ENCODE measurements around the gene ITGAE.

The ITGAE gene

GRCh38 chr17:3812771-3813170 is 11.8 kb upstream of the ITGAE start:
- Histone ChIP-seq H4K91ac (ENCODE audit: low read length) (no peak overlapping the region), H3K36me3 (ENCODE audit: control insufficient read depth in 1 of 2, insufficient read depth in 2 of 2, low read depth in 1 of 2, low read length in 2 of 2) (peaks cover 41 to 86% of the 10 kb centered on the region in 2 experiments), H2BK5ac (ENCODE audit: low read depth, low read length, poor library complexity, severe bottlenecking) (no peak overlapping the region), H3K27me3 (ENCODE audit: control insufficient read depth in 1 of 2, insufficient read depth in 1 of 2, low read length in 2 of 2) (no peaks in the 10 kb centered on the region), H3K9ac (ENCODE audit: low read length) (no peak overlapping the region), H2BK15ac (ENCODE audit: low read depth, poor library complexity, severe bottlenecking) (no peak overlapping the region), H3K4me1 (ENCODE audit: control insufficient read depth, insufficient read depth, low read depth, low read length) (peaks cover 8% of the 10 kb centered on the region), H2AK5ac (ENCODE audit: low read length, severe bottlenecking) (no peak overlapping the region), H3K9me3 (ENCODE audit: control insufficient read depth, low read length) (no peaks in the 10 kb centered on the region), H3K4me2 (ENCODE audit: low read length, poor library complexity, severe bottlenecking) (no peak overlapping the region), H3K4ac (ENCODE audit: low read depth in 1 of 2, low read length in 2 of 2) (no peak overlapping the region), H3K4me3 (ENCODE audit: insufficient read depth in 1 of 2, low read depth in 1 of 2, low read length in 2 of 2) (no peak overlapping the region), H3K23ac (ENCODE audit: low read length in 2 of 2) (no peak overlapping the region), H3K14ac (ENCODE audit: low read length in 2 of 2) (no peak overlapping the region), H3K27ac (ENCODE audit: low read length, poor library complexity, severe bottlenecking) (no peak overlapping the region), H4K8ac (ENCODE audit: low read length) (no peak overlapping the region), H2BK120ac (ENCODE audit: low read depth, low read length) (no peak overlapping the region), H2BK12ac (ENCODE audit: low read length in 2 of 2) (no peak overlapping the region), H3K18ac (ENCODE audit: low read depth in 1 of 2, low read length in 2 of 2) (no peak overlapping the region), H2AFZ (ENCODE audit: low read depth, low read length) (no peak overlapping the region), H3K79me1 (replicated peaks; ENCODE audit: low read length, poor library complexity, severe bottlenecking) (peaks cover 17% of the 10 kb centered on the region)
- no peak for DNase-seq
- WGBS, result 95% methylated on average over 12 of the region's 12 CpGs

GRCh38 chr17:3812284-3812683 is 11.3 kb upstream of the ITGAE start:
- H2AK5ac ChIP-seq (ENCODE audit: low read length, severe bottlenecking), result no peak overlapping the region
- no peak overlapping the region for H3K4ac ChIP-seq (ENCODE audit: low read depth in 1 of 2, low read length in 2 of 2)
- no peak overlapping the region for H3K4me3 ChIP-seq (ENCODE audit: insufficient read depth in 1 of 2, low read depth in 1 of 2, low read length in 2 of 2)
- no peak overlapping the region for H3K23ac ChIP-seq (ENCODE audit: low read length in 2 of 2)
- no peak overlapping the region for H2BK15ac ChIP-seq (ENCODE audit: low read depth, poor library complexity, severe bottlenecking)
- no peak overlapping the region for H3K9ac ChIP-seq (ENCODE audit: low read length)
- H4K8ac ChIP-seq (ENCODE audit: low read length), result no peak overlapping the region
- H3K4me2 ChIP-seq (ENCODE audit: low read length, poor library complexity, severe bottlenecking), result no peak overlapping the region
- peaks cover 20% of the 10 kb centered on the region for H3K79me1 ChIP-seq (replicated peaks; ENCODE audit: low read length, poor library complexity, severe bottlenecking)
- no peak overlapping the region for H3K14ac ChIP-seq (ENCODE audit: low read length in 2 of 2)
- no peak overlapping the region for H2BK5ac ChIP-seq (ENCODE audit: low read depth, low read length, poor library complexity, severe bottlenecking)
- no peak overlapping the region for H3K27ac ChIP-seq (ENCODE audit: low read length, poor library complexity, severe bottlenecking)
- no peaks in the 10 kb centered on the region for H3K9me3 ChIP-seq (ENCODE audit: control insufficient read depth, low read length)
- WGBS, result 97% methylated on average over 10 of the region's 10 CpGs
- DNase-seq, result no peak
- H3K36me3 ChIP-seq (ENCODE audit: control insufficient read depth in 1 of 2, insufficient read depth in 2 of 2, low read depth in 1 of 2, low read length in 2 of 2), result peaks cover 44 to 88% of the 10 kb centered on the region in 2 experiments
- H2BK120ac ChIP-seq (ENCODE audit: low read depth, low read length), result no peak overlapping the region
- H2AFZ ChIP-seq (ENCODE audit: low read depth, low read length), result no peak overlapping the region
- peaks cover 8% of the 10 kb centered on the region for H3K4me1 ChIP-seq (ENCODE audit: control insufficient read depth, insufficient read depth, low read depth, low read length)
- no peaks in the 10 kb centered on the region for H3K27me3 ChIP-seq (ENCODE audit: control insufficient read depth in 1 of 2, insufficient read depth in 1 of 2, low read length in 2 of 2)
- H4K91ac ChIP-seq (ENCODE audit: low read length), result no peak overlapping the region
- no peak overlapping the region for H3K18ac ChIP-seq (ENCODE audit: low read depth in 1 of 2, low read length in 2 of 2)
- H2BK12ac ChIP-seq (ENCODE audit: low read length in 2 of 2), result no peak overlapping the region

GRCh38 chr17:3810019-3810418 is 9.0 kb upstream of the ITGAE start:
- DNase-seq, result no peak
- no peak overlapping the region for H2BK15ac ChIP-seq (ENCODE audit: low read depth, poor library complexity, severe bottlenecking)
- H3K4me1 ChIP-seq (ENCODE audit: control insufficient read depth, insufficient read depth, low read depth, low read length), result peaks cover 9% of the 10 kb centered on the region
- H2BK12ac ChIP-seq (ENCODE audit: low read length in 2 of 2), result no peak overlapping the region
- no peak overlapping the region for H4K8ac ChIP-seq (ENCODE audit: low read length)
- H3K9ac ChIP-seq (ENCODE audit: low read length), result no peak overlapping the region
- no peak overlapping the region for H2BK5ac ChIP-seq (ENCODE audit: low read depth, low read length, poor library complexity, severe bottlenecking)
- peaks cover 47 to 73% of the 10 kb centered on the region in 2 experiments for H3K36me3 ChIP-seq (ENCODE audit: control insufficient read depth in 1 of 2, insufficient read depth in 2 of 2, low read depth in 1 of 2, low read length in 2 of 2)
- no peak overlapping the region for H3K4me3 ChIP-seq (ENCODE audit: insufficient read depth in 1 of 2, low read depth in 1 of 2, low read length in 2 of 2)
- no peak overlapping the region for H3K4ac ChIP-seq (ENCODE audit: low read depth in 1 of 2, low read length in 2 of 2)
- peaks cover 15% of the 10 kb centered on the region for H3K79me1 ChIP-seq (replicated peaks; ENCODE audit: low read length, poor library complexity, severe bottlenecking)
- no peak overlapping the region for H2AK5ac ChIP-seq (ENCODE audit: low read length, severe bottlenecking)
- WGBS, result 98% methylated on average over 2 of the region's 4 CpGs
- H2BK120ac ChIP-seq (ENCODE audit: low read depth, low read length), result no peak overlapping the region
- H3K23ac ChIP-seq (ENCODE audit: low read length in 2 of 2), result no peak overlapping the region
- no peak overlapping the region for H2AFZ ChIP-seq (ENCODE audit: low read depth, low read length)
- H3K4me2 ChIP-seq (ENCODE audit: low read length, poor library complexity, severe bottlenecking), result no peak overlapping the region
- no peak overlapping the region for H3K14ac ChIP-seq (ENCODE audit: low read length in 2 of 2)
- no peak overlapping the region for H4K91ac ChIP-seq (ENCODE audit: low read length)
- no peak overlapping the region for H3K27ac ChIP-seq (ENCODE audit: low read length, poor library complexity, severe bottlenecking)
- no peaks in the 10 kb centered on the region for H3K9me3 ChIP-seq (ENCODE audit: control insufficient read depth, low read length)
- H3K18ac ChIP-seq (ENCODE audit: low read depth in 1 of 2, low read length in 2 of 2), result no peak overlapping the region
- H3K27me3 ChIP-seq (ENCODE audit: control insufficient read depth in 1 of 2, insufficient read depth in 1 of 2, low read length in 2 of 2), result no peaks in the 10 kb centered on the region

GRCh38 chr17:3809135-3809534 is 8.1 kb upstream of the ITGAE start:
- no peaks in the 10 kb centered on the region for H3K9me3 ChIP-seq (ENCODE audit: control insufficient read depth, low read length)
- peaks cover 40 to 64% of the 10 kb centered on the region in 2 experiments for H3K36me3 ChIP-seq (ENCODE audit: control insufficient read depth in 1 of 2, insufficient read depth in 2 of 2, low read depth in 1 of 2, low read length in 2 of 2)
- H3K23ac ChIP-seq (ENCODE audit: low read length in 2 of 2), result no peak overlapping the region
- no peak overlapping the region for H2BK120ac ChIP-seq (ENCODE audit: low read depth, low read length)
- no peaks in the 10 kb centered on the region for H3K27me3 ChIP-seq (ENCODE audit: control insufficient read depth in 1 of 2, insufficient read depth in 1 of 2, low read length in 2 of 2)
- no peak overlapping the region for H2BK12ac ChIP-seq (ENCODE audit: low read length in 2 of 2)
- H3K4me2 ChIP-seq (ENCODE audit: low read length, poor library complexity, severe bottlenecking), result no peak overlapping the region
- DNase-seq, result no peak
- peaks cover 12% of the 10 kb centered on the region for H3K4me1 ChIP-seq (ENCODE audit: control insufficient read depth, insufficient read depth, low read depth, low read length)
- no peak overlapping the region for H3K27ac ChIP-seq (ENCODE audit: low read length, poor library complexity, severe bottlenecking)
- no peak overlapping the region for H2BK15ac ChIP-seq (ENCODE audit: low read depth, poor library complexity, severe bottlenecking)
- no peak overlapping the region for H3K4me3 ChIP-seq (ENCODE audit: insufficient read depth in 1 of 2, low read depth in 1 of 2, low read length in 2 of 2)
- no peak overlapping the region for H3K14ac ChIP-seq (ENCODE audit: low read length in 2 of 2)
- H3K4ac ChIP-seq (ENCODE audit: low read depth in 1 of 2, low read length in 2 of 2), result no peak overlapping the region
- no peak overlapping the region for H2AK5ac ChIP-seq (ENCODE audit: low read length, severe bottlenecking)
- H4K91ac ChIP-seq (ENCODE audit: low read length), result no peak overlapping the region
- no peak overlapping the region for H2AFZ ChIP-seq (ENCODE audit: low read depth, low read length)
- H3K79me1 ChIP-seq (replicated peaks; ENCODE audit: low read length, poor library complexity, severe bottlenecking), result peaks cover 14% of the 10 kb centered on the region
- H3K18ac ChIP-seq (ENCODE audit: low read depth in 1 of 2, low read length in 2 of 2), result no peak overlapping the region
- H2BK5ac ChIP-seq (ENCODE audit: low read depth, low read length, poor library complexity, severe bottlenecking), result no peak overlapping the region
- WGBS, result 95% methylated on average over 3 of the region's 4 CpGs
- no peak overlapping the region for H4K8ac ChIP-seq (ENCODE audit: low read length)
- H3K9ac ChIP-seq (ENCODE audit: low read length), result no peak overlapping the region

Data from mesenchymal stem cell (in vitro differentiated cells and primary cell).